HG03060 (cell line): Measurements from ENCODE around the gene ARHGEF7.

Experiments
- ATAC-seq: cut with Tn5 transposase; IDR thresholded peaks from one replicate; pipeline ENCODE4 v1.9.1; 2021; ENCODE audit warnings: low read depth, moderate number of reproducible peaks; ENCODE audit not compliant: unreplicated experiment

Gene ARHGEF7

DNA sequence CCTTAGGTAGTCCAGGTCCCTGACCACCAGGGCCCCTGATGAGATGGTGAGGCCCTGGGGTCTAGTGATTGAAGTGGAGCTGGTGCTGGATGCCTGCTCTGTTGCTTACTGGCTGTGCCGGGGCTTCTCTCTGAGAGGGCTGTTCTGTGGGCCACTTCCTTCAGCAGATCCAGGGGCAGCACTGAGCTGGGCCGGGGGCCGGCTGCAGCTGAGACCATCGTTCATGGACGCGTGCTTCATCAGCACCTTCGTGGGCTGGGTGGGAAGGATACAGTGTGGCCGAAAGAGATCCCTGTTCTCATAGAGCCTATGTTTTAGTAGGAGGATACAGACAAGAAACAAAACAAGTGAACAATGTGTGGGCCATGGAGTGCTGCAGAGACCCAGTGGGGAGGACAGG, 172.1 kb downstream of the ARHGEF7 start:
- no peak for ATAC-seq

GRCh38 chr13:111288276-111288675, 173.2 kb downstream of the ARHGEF7 start:
- no peak for ATAC-seq

DNA sequence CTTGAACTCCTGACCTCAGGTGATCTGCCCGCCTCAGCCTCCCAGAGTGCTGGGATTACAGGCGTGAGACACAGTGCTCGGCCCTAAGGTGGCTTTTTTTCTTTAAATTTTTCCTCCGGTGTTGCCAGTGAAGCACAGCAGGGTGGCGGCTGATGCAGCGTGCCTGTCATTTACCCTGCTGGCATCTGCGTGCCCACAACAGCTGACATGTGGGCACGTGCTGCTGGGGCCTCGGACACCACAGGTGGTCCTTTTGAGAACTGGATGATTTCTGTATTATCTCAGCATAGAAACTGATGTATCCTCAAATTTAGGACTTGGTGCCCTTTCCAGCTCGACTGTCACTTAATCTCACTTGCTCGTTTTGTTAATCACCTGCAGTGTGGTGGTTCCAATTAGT, 174.1 kb downstream of the ARHGEF7 start:
- no peak for ATAC-seq

- no peak for ATAC-seq
Observed at GRCh38 chr13:111291908-111292307, 176.8 kb downstream of the ARHGEF7 start.

- no peak for ATAC-seq
Observed at GRCh38 chr13:111292710-111293485, 177.8 kb downstream of the ARHGEF7 start.

GRCh38 chr13:111295886-111296285, 180.8 kb downstream of the ARHGEF7 start:
- no peak for ATAC-seq

DNA sequence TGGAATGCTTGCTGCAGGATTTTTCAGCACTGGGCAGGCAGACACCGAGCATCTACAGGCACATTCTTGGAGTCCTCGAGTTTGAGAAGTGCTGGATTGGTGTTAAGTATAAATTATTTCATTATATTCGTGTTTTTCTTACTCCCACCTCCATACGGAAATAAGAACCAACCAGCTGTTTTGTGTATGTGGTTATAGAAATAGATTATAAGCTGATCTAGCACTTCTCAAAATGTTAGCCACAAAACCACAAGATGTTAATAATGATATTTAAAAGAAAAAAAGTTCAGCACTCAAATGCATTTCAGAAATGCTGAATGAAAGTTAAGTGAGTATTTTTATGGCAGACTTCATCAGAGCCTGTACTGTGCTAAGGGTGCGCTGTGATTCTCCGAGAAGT, 181.3 kb downstream of the ARHGEF7 start:
- ATAC-seq, result no peak

DNA sequence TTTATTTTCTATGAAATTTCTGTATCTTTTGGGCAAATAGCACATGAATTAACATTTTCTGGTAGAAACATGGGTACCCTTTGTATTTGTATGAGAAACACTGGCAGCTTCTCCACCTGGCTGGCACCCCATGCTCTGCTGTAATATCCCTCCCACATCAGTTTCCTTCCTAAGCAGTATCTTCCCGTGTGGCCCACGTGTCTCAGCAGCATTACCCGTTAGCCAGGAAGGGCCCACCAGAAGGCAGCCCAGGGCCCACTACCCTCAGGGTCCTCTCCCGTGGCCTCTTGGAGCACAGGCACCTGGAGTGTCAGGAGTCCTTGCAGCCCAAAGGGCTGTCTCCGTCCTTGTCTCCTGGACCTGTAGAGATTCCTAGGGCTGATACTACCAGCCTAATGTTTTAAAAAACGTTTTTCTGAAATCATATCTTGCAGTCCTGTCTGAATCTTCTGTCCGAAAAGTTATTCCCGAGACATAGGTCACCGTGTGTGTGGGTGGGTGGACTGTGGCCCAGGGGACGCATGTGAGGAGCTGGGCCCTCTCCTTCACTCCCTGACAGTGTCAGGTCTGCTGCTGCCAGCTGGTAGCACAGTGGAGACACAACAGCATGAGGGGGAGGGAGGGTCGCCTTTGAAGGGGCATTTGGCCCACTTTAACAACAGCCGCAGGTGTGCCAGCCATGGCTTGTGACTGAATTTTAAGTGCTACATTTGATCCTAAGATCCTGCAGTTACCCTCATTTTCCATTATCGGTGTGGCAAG, 183.3 kb downstream of the ARHGEF7 start:
- no peak for ATAC-seq

GRCh38 chr13:111302045-111302726, 187.1 kb downstream of the ARHGEF7 start:
- ATAC-seq, result no peak

GRCh38 chr13:111303559-111303958, 188.4 kb downstream of the ARHGEF7 start:
- ATAC-seq, result no peak

- peak; percentile 64 for ATAC-seq
Observed at GRCh38 chr13:111304041-111304544, 189.0 kb downstream of the ARHGEF7 start.

GRCh38 chr13:111304603-111305289, 189.6 kb downstream of the ARHGEF7 start:
- ATAC-seq, result peak; percentile 15

GRCh38 chr13:111312944-111313590, 198.0 kb downstream of the ARHGEF7 start:
- ATAC-seq, result no peak

DNA sequence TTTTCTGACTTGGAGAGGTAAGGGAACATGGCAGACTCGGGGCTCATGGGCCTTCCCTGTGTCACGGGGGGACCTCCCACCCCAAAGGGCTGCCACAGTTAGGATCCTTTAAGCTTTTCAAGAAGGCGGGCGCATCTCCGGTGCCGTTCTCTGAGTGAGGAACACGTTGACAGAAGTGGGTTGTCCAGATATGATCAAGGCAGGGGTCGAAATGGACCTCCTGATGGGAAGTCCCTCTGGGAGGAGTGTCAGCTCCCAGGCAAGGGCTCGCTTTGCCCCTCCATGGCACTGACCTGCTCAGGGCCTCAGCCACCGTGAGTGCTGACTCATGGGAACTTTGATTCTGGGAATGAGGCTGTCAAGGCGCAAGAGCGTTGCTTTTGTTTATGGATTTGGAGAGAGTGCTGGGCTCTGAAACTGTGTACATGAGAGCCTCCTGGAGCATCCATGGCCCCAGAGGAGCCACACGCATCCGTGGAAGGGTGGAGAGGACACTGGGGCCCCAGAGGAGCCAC, 198.9 kb downstream of the ARHGEF7 start:
- ATAC-seq, result no peak

DNA sequence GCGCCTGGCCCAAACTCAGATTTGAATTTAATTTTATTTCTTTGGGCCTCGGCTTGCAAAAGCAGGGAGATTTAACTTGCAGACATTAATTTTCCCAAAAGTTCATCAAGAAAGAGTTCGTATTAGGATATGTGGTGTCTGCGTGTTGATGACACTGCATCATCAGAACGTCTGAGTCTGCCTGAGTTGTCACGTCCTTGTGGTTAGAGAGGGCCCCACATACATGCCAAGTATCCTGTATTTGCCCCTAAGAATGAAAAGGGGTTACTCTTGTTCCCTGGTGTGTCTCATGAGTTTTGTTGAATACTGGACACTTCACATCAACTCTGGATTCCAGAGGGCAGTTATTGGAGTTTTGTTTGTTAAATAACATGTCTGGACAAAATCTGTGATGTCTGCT, 199.7 kb downstream of the ARHGEF7 start:
- no peak for ATAC-seq

DNA sequence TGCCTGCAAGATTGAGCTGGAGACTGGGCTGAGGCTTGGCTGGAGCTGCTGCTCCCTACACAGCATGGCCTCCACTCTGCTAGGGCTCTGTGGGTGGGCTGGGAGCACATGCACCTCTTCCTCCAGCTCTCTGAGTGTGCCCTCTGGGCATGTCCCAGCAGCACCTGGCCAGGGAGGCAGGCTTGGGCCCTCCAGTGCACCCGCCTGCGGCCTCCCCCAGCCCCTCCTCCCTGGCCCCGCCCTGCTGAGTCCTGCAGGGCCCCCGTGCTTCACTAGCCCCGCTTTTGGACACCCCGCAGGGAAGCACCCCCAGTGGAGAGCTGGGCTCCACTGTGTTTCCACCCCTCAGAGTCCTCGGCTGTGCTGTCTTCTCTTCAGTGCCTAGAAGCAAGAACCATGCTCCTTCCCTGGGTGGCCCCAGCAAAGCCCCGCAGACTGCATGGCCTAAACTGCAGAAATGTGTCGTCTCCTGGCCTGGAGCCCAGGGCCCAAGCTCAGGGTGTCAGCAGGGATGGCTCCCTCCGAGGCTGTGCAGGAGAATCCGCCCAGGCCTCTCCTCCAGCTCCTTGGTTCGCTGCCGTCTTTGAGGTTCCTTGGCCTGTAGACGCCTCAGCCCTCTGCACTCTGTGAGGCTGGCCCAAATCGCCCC, 200.4 kb downstream of the ARHGEF7 start:
- ATAC-seq, result no peak

GRCh38 chr13:111316161-111316730, 201.1 kb downstream of the ARHGEF7 start:
- ATAC-seq, result no peak

- ATAC-seq, result no peak
Observed at GRCh38 chr13:111317042-111317550, 202.0 kb downstream of the ARHGEF7 start.
